OCI-LY7 (cell line): ENCODE measurements around the gene CDSN. TPM values are rescaled to one million over a fixed set of nuclear protein-coding genes. Genes with fewer than 3 reads are reported as not detected.

ENCODE experiments used
- BruUV-seq: library from RNA; stranded (reverse); fragments of 400-500 nt; replicated peaks from 2 replicates; lab custom pipeline; 2021; lab: Mats Ljungman, UMichigan
- CTCF ChIA-PET: fragments of 300-600 bp; sonication (Branson Sonifier 250); formaldehyde crosslinking; loops from one replicate; lab custom pipeline; 2022; ENCODE audit warnings: antibody characterized with exemption; ENCODE audit not compliant: unreplicated experiment; lab: Charles Lee
- POLR2A ChIA-PET: fragments of 300-600 bp; sonication (Branson Sonifier 250); formaldehyde crosslinking; loops from one replicate; lab custom pipeline; 2022; ENCODE audit warnings: antibody characterized with exemption; lab: Charles Lee
- DNase-seq: peaks from one replicate; pipeline ENCODE4 v3.0.0-alpha.2; 2015; ENCODE audit warnings: low spot score
- H2AFZ ChIP-seq: fragments of 200-600 bp; sonication (generic), shearing (Covaris generic); 2 replicates; pipeline ENCODE4 v1.6.1; 2014; ENCODE audit warnings: mild to moderate bottlenecking, antibody characterized with exemption, low read length, moderate library complexity
- H3K27ac ChIP-seq: fragments of 200-600 bp; sonication (generic); 2 replicates; pipeline ENCODE4 v1.5.1; 2014; ENCODE audit warnings: mixed run types, low read depth, mild to moderate bottlenecking, moderate library complexity, low read length, inconsistent platforms; ENCODE audit not compliant: poor library complexity, severe bottlenecking
- H3K36me3 ChIP-seq: fragments of 200-600 bp; sonication (generic); 2 replicates; pipeline ENCODE4 v1.6.1; 2014; ENCODE audit warnings: mild to moderate bottlenecking, antibody characterized with exemption, low read length, moderate library complexity, mixed read lengths; ENCODE audit not compliant: insufficient read depth
- H3K4me1 ChIP-seq: fragments of 200-600 bp; sonication (generic); 2 replicates; pipeline ENCODE4 v1.5.1; 2014; ENCODE audit warnings: mild to moderate bottlenecking, low read length; ENCODE audit not compliant: insufficient read depth, poor library complexity, severe bottlenecking
- H3K4me2 ChIP-seq: fragments of 200-600 bp; sonication (generic); 2 replicates; pipeline ENCODE4 v1.6.1; 2014; ENCODE audit warnings: mild to moderate bottlenecking, low read length
- H3K4me3 ChIP-seq: fragments of 200-600 bp; sonication (generic); 2 replicates; pipeline ENCODE4 v1.5.1; 2014; ENCODE audit warnings: mild to moderate bottlenecking, low read depth, low read length; ENCODE audit not compliant: poor library complexity, severe bottlenecking
- H3K79me2 ChIP-seq: fragments of 200-600 bp; sonication (generic); 2 replicates; pipeline ENCODE4 v1.6.1; 2016; ENCODE audit warnings: low read depth, mild to moderate bottlenecking, low read length, moderate library complexity, mixed read lengths; ENCODE audit not compliant: insufficient read depth
- H3K9me2 ChIP-seq: fragments of 200-600 bp; sonication (generic); 2 replicates; pipeline ENCODE4 v1.6.1; 2016; ENCODE audit warnings: mild to moderate bottlenecking, low read length, mixed read lengths; ENCODE audit not compliant: insufficient read depth
- H3K9me3 ChIP-seq: fragments of 200-600 bp; sonication (generic); 2 replicates; pipeline ENCODE4 v1.6.1; 2014; ENCODE audit warnings: mild to moderate bottlenecking, mixed run types, low read length, mixed read lengths
- H4K20me1 ChIP-seq: fragments of 200-600 bp; sonication (generic); 2 replicates; pipeline ENCODE4 v1.6.1; 2014; ENCODE audit warnings: mild to moderate bottlenecking, antibody characterized with exemption, low read length, moderate library complexity, mixed read lengths; ENCODE audit not compliant: insufficient read depth
- CTCF ChIP-seq: fragments of 200-600 bp; sonication (generic); conservative IDR thresholded peaks from 2 replicates; pipeline ENCODE4 v1.5.1; 2014; ENCODE audit warnings: mild to moderate bottlenecking, antibody characterized with exemption, low read length, moderate library complexity, mixed read lengths
- EZH2phosphoT487 ChIP-seq: fragments of 200-600 bp; sonication (generic); IDR thresholded peaks from 2 replicates; pipeline ENCODE4 v1.6.1; 2018; ENCODE audit warnings: low read depth, borderline replicate concordance, mild to moderate bottlenecking, mixed run types, antibody characterized with exemption, low read length, moderate library complexity, mixed read lengths
- intact Hi-C: fragments of 100-400 bp; cut with micrococcal nuclease; formaldehyde crosslinking; loops from one replicate; pipeline ENCODE4 v1.10.0; 2022; ENCODE audit not compliant: unreplicated experiment
- total RNA-seq, 2 experiments: library from RNA; depleted of rRNA in 1 of 2; stranded (reverse); fragments of >200 nt in 1 of 2; shearing (Covaris generic) in 1 of 2; gene quantifications; 2 replicates each; pipeline ENCODE4 v1.2.3, GENCODE V29; 2014 to 2022

CDSN gene
- total RNA-seq, 2 experiments from 2014 or later, result not detected

DNA sequence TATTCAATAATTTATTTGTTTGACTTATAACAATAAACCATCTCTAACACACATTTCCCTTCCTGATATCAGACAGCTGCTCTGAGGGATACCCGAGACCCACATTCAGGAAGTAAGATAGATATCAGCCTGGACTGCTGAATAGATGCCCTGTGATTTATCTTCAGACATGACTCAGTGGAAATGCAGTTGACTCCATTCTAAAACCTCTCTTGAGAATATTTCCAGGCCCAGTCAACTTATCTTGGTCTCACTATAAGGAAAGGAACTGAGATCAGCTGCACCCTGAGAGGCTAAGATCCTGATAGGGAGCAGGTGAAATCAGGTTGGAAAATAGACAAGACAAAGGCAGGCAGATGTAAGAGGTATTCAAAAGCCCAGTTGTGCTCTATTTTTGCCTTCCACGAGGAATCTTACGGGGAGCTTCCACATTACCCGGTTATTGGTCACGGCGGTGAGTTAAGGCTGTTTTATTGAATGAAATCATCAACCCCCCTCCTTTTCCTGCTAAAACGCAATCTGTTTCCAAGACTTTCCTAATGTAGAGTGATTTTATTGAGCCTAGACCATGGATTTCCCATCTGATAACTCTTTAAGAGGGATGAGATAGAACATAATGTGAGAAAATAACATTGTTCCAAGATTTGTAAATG is 33.3 kb downstream of the CDSN start:
- Histone ChIP-seq H4K20me1 (no peaks in the 10 kb centered on the region), H3K4me3 (no peak overlapping the region), H3K4me1 (no peaks in the 10 kb centered on the region), H3K4me2 (no peak overlapping the region), H3K36me3 (no peaks in the 10 kb centered on the region), H2AFZ (no peak overlapping the region), H3K9me3 (no peaks in the 10 kb centered on the region), H3K27ac (no peak overlapping the region), H3K9me2 (no peaks in the 10 kb centered on the region), H3K79me2 (no peaks in the 10 kb centered on the region)
- ChIA-PET CTCF (interaction anchor here (0.6 to 1.1 kb wide), 9 partner anchors 18 to 434 kb away, joined by 3 to 7 read pairs (median 3); no protein-coding TSS in a partner anchor), POLR2A (interaction anchor here (0.7 to 2.0 kb wide), 3 partner anchors 15 to 172 kb away, joined by 3 to 5 read pairs (median 3); partner anchors contain the start of gene VARS2)
- intact Hi-C loops, result loop anchor here (2.0 kb wide), 3 partner anchors 172 to 266 kb away; partner anchors contain the start of gene VARS2
- no TSS peak for BruUV-seq
- no peak for DNase-seq
- TF ChIP-seq EZH2phosphoT487 (no peak), CTCF (no peak)

GRCh38 chr6:31083742-31084354 is 36.4 kb downstream of the CDSN start:
- no peaks in the 10 kb centered on the region for H4K20me1 ChIP-seq
- TF ChIP-seq EZH2phosphoT487, result no peak
- peak; percentile 63 for TF ChIP-seq CTCF
- H3K4me1 ChIP-seq, result no peaks in the 10 kb centered on the region
- ChIA-PET POLR2A (no interaction called here), CTCF (no interaction called here)
- H3K9me2 ChIP-seq, result no peaks in the 10 kb centered on the region
- H3K4me3 ChIP-seq, result no peak overlapping the region
- DNase-seq, result peak; percentile 58
- no peaks in the 10 kb centered on the region for H3K79me2 ChIP-seq
- BruUV-seq, result no TSS peak
- no peak overlapping the region for H2AFZ ChIP-seq
- H3K27ac ChIP-seq, result no peak overlapping the region
- H3K4me2 ChIP-seq, result no peak overlapping the region
- intact Hi-C loops, result no loop called here
- H3K36me3 ChIP-seq, result no peaks in the 10 kb centered on the region
- no peaks in the 10 kb centered on the region for H3K9me3 ChIP-seq

- TF ChIP-seq CTCF (no peak), EZH2phosphoT487 (no peak)
- ChIA-PET CTCF (no interaction called here), POLR2A (interaction anchor here (0.7 to 0.8 kb wide), 2 partner anchors 62 to 174 kb away, joined by 3 read pairs; no protein-coding TSS in a partner anchor)
- Histone ChIP-seq H3K27ac (no peak overlapping the region), H3K4me3 (no peak overlapping the region), H3K79me2 (no peaks in the 10 kb centered on the region), H3K9me2 (no peaks in the 10 kb centered on the region), H3K36me3 (no peaks in the 10 kb centered on the region), H4K20me1 (no peaks in the 10 kb centered on the region), H2AFZ (no peak overlapping the region), H3K4me1 (no peaks in the 10 kb centered on the region), H3K9me3 (no peaks in the 10 kb centered on the region), H3K4me2 (no peak overlapping the region)
- BruUV-seq, result no TSS peak
- DNase-seq, result no peak
- intact Hi-C loops, result no loop called here
Observed at GRCh38 chr6:31081872-31082271, 38.4 kb downstream of the CDSN start.
